ENCODE data around the gene CEACAM1.
"Not testable (repeated sequence)": the region's sequence is repeated elsewhere in the genome, so short reads cannot be mapped to it uniquely, and the experiment has no call there.

CEACAM1 gene

DNA sequence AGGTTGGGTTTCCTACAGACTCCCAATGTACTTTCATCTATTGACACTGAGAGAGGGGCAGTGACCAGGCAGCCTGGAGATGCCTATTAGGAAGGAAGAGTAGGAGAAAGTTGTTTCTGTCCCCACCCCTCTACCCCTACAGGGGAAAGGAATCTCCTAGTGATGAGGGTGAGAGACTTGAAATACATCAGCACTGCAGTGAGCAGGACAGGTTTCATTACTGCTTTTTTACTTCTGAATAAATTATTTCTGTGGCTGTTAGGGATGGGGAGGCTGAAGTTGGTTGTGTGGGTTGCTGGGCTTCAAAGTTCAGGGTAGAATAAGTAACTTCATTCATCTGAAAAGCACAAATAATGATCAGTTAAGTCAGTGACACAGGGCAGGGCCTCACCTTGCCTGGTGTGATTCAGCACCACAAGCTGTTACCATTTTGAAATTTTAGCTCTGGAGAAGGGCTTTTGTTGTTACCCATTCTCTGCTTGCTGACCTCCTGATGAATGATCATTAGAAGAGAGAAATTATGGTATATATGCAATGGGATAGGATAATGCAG is 19.3 kb downstream of the CEACAM1 start:
- no peak for FAIRE-seq

DNA sequence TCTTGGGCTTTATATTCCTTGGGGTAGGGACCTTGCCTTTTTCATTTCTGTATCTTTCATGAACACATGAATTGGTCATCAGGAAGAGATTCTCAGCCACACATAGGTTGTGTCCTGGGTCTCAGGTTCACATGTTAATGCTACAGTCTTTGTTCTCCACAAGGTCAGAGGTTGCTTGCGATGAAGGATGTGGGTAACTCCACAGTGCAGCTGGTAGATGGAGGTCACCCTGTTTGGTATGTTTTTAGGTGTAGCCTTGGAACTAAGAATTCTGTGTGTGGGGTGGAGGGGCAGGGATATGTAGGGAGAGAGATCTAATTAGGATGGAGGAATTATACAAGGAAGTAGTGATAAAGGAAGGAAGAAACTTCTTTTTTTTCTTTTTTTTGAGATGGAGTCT is 23.2 kb downstream of the CEACAM1 start:
- FAIRE-seq, result no peak

GRCh38 chr19:42501733-42502132 is 26.5 kb downstream of the CEACAM1 start:
- FAIRE-seq, result no peak

- not testable (repeated sequence) for FAIRE-seq
Observed at GRCh38 chr19:42501243-42501642, 27.0 kb downstream of the CEACAM1 start.

DNA sequence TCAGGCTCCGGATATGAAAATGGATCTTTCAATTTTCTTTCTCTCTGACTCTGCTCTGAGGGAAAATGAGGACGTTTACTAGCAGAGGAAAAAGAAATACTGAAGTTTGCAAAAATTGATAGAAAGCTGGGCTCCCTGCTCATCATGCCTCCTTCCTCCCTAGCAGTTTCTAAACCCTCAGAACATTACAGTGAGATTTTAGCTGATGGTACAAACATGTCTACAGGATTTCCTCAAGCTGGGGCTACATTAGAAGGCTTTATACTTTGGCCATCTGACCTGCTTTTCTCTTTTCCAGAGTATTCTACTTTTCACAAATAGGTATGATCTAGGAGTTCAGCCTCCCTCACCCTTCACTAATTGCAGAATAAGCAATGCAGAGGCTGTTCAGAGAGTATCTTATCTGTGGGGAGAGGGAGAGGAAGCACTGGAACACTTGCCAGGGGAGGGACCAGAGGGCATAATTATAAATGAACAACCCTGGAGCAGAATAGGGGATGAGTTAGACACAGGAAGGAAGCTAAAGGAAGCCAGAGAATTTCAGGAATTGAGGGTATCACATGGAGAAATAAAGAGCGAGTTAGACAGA is 30.0 kb downstream of the CEACAM1 start:
- no peak for FAIRE-seq

GRCh38 chr19:42497492-42498168 is 30.7 kb downstream of the CEACAM1 start:
- FAIRE-seq, result no peak

DNA sequence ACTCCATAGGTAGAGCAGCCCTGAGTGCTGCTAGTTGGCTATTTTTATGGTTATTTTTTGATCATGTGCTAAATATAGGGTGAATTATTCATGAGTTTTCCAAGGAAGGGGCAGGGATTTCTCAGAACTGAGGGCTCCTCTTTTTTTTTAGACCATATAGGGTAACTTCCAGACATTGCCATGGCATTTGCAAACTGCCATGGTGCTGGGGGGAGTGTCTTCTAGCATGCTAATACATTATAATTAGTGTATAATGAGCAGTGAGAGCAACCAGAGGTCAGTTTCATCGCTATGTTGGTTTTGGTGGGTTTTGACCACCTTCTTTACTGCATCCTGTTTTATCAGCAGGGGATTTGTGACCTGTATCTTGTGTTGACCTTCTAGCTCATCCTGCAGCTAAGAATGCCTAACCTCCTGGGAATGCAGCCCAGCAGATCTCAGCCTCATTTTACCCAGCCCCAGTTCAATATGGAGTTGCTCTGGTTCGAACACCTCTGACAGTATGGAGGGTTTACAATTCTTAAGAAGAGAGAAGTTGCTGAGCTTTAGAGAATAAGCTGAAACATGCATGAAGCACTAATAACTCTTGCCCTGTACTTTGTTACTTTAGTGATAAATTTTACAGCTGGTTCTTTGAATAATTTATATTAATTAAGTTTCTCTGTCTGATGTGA is 31.7 kb downstream of the CEACAM1 start:
- no peak for FAIRE-seq

GRCh38 chr19:42495663-42496062 is 32.6 kb downstream of the CEACAM1 start:
- FAIRE-seq, result no peak

- FAIRE-seq, result no peak
Observed at GRCh38 chr19:42494321-42494720, 34.0 kb downstream of the CEACAM1 start.

GRCh38 chr19:42488783-42489521 is 39.3 kb downstream of the CEACAM1 start:
- no peak for FAIRE-seq

- FAIRE-seq, result no peak
Observed at GRCh38 chr19:42487798-42488178, 40.5 kb downstream of the CEACAM1 start.

- no peak for FAIRE-seq
Observed at GRCh38 chr19:42487032-42487797, 41.1 kb downstream of the CEACAM1 start.

DNA sequence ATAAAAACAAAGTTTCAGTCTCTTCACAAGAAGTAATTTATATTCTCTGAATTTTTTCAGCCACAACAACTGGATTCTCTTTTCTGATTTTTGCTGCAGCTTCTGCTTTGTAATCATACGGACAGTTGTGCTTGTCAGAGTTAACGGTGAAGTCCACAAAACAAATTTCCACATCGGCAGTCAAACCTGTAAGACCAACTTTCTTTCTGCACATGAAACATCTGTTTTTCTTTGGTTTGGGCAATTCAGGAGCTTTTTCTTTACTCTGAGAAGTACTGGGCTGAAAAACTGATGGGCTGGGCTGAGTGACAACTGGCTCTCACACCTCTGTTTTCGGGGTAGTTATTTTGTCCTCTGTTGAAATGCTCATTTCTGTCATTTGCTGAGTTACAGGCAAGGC is 43.2 kb downstream of the CEACAM1 start:
- FAIRE-seq, result not testable (repeated sequence)

DNA sequence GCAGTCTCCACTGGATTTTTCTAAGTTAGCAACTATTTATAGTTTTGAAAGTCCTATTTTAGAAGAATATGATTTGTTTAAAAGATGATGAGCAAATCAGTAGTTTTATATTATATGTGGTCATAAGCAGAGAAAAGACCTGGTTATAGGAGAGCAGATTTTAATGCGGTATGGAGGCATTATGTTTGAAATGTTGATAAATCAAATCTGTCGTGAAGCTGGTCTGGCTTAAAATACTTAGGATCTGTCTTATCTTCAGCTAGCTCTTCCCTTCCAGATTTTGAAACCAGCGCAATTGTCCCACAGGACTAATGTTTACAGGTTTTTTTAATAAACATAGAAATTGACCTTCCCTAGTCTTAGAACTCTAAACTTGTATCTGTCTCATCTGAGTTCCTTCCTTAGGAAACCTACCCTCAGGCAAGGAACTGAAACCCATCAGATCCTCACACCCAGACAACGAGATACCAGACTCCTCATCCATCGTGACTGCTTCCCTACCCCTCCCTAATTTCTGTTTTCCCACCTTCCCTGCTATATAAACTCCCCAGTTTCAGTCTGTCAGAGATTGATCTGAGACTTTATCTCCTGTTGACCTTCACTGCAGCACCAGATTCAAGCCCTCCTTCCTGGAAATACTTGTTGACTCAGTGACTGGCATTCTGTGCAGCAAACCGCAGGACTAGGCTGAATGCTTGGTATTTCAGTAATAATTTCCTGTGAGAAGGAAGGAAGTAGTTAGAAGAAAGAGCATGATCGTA is 47.8 kb downstream of the CEACAM1 start:
- FAIRE-seq, result no peak

DNA sequence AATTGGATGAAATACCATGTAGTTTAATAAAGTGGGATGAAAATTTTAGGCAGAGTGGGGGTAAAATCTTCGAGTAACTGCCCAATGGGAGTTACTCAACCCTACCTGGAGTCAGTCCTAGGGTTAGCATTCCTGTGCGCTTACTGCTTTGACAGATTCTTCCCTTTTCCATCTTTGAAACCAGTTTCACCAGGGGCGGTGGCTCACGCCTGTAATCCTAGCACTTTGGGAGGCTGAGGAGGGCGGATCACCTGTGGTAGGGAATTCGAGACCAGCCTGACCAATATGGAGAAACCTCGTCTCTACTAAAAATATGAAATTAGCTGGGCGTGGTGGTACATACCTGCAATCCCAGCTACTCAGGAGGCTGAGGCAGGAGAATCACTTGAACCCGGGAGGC is 48.5 kb downstream of the CEACAM1 start:
- FAIRE-seq, result no peak

- FAIRE-seq, result no peak
Observed at GRCh38 chr19:42478765-42479311, 49.4 kb downstream of the CEACAM1 start.

DNA sequence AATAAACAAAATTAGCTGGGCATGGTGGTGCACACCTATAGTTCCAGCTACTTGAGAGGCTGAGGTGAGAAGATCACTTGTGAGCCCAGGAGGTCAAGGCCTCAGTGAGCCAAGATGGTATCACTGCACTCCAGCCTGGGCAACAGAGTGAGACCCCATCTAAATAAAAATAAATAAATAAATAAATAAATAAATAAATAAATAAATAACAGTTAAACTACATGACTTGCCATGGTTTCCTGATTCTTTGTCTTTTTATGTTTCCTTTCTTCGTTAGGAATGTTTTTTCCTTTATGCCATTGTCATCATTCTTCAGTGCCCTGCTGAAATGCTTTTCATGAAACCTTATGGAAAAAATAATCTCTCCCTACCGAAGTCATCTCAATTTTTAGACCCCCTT is 50.3 kb downstream of the CEACAM1 start:
- FAIRE-seq, result no peak

DNA sequence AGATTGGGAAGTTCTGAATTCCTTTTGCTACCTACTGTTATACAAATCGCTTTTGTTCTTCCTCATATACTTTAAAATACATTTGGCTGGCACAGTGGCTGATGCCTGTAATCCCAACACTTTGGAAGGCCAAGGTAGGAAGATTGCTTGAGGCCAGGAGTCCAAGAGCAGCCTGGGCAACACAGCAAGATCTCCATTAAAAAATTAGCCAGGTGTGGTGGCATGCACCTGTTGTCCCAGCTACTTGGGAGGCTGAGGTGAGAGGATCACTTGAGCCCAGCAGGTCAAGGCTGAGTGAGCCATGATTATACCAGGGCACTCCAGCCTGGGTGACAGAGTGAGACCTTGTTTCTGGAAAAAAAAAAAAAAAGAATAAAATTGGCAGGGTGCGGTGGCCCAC is 51.2 kb downstream of the CEACAM1 start:
- no peak for FAIRE-seq

- no peak for FAIRE-seq
Observed at GRCh38 chr19:42475366-42475765, 52.9 kb downstream of the CEACAM1 start.

DNA sequence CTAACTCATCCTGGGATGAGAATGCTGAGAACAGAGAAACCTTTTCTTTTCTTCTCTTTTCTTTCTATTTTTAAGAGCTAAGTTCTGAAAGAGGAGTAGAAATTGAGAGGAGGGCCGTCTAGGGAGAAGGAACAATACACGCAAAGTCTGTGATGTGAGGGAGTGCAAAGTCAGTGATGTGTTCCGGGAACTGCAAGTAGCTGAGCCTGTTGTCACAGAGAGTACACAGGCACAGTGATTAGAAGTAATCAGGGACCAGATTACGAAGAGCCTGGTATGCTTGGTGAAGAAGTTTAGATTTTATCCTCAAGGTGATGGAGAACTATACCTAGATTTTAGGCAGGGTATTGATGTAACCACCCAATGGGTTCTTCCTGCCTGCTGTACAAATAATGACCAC is 53.5 kb downstream of the CEACAM1 start:
- no peak for FAIRE-seq

GRCh38 chr19:42473686-42474085 is 54.6 kb downstream of the CEACAM1 start:
- no peak for FAIRE-seq
